HK-2 (cell line): ENCODE data around the gene HERC3.

Experiments
- DNase-seq: peaks from one replicate; pipeline ENCODE4 v3.0.0-alpha.2; 2018; ENCODE audit not compliant: unreplicated experiment

HERC3 gene

DNA sequence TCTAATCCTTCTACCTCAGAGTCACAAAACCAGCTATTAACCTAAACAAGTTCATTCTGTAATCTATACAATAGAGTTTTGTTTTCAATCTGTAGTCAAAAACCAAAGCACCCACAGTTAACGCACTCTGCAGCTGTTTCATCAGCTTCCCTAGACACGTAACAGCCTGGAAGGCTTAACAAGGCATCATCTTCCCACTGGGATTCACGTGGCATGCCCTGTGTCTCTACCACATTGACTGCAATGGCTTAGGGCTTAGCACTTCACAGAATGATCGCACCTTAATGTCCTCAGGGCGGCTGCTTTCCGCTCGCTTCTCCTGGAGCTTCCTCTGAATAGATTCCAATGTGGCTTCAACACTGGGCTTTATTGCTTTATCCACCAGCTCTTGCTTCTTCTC lies 155.1 kb downstream of the HERC3 start:
- no peak for DNase-seq

GRCh38 chr4:88750369-88750768 lies 158.1 kb downstream of the HERC3 start:
- DNase-seq = no peak

DNA sequence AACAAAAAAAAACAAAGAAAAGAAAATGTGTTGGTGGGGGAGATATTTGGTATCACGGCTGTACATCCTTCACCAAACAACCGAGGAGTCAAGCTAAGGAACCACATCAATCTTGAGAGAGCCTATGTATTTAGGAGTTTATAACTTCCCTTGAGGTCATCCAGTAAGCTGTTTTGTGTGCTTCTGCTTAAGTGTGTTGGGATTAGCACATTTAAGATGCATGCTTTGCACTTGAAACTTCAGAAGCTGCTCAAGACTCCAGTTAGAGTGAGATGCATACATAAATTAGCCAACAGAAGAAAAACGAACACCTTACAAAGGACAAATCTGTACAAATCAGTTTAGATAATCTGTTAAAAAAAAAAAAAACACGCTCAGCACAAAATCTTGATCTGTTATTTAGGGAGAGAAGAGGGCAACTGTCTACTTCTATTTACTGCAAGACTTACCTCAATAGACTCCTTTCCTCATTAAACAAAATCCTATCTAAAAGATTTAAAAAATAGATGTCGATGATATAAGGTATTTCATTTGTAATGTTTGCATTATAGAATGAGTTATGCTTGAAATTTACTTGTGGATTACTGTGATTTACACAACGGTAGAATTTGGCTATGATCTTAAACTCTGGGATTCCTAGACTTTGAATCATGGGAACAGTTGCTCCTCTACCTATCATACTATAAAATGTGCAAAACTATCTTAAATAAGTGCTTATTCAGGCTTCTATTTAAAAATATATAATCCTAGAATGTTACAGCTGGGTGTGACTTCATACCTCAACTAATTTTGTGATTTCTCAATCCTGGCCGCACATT lies 159.2 kb downstream of the HERC3 start:
- DNase-seq = no peak

DNA sequence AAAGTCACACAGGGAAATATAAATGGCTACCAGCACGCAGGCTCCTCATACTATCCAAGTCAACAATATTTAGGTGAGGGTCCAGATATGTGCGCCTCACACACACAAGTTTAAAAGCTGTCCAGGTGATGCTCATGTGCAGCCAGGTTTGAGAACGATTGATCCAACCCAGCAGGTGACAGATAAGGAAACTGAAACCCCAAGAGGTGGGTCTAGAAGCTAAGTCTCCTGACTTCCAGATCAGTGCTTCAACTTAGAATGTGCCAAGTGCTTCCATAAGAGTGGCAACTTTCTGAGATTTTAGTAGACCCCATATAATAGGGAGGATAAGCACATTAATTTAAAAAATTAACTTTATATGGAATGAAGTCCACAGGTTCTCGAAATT lies 159.8 kb downstream of the HERC3 start:
- no peak for DNase-seq

DNA sequence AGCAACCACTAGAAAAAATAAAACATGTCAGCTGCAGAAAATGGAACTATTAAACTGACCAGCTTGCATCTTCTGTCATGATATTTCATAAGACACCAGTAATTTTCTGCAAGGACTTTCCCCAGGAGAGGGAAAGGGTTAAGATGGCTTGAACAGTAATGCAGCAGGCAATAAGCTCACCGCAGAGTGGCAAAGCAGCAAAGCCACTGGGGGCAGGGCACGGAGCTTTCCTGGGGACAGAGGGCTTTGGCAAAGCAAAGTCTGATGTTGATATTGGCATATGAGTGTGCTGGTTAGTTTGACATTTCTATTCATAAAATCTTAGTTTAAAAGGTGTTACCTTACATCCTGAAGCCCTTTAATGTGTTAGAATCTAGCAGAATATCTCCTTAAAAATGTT lies 160.5 kb downstream of the HERC3 start:
- DNase-seq = no peak

DNA sequence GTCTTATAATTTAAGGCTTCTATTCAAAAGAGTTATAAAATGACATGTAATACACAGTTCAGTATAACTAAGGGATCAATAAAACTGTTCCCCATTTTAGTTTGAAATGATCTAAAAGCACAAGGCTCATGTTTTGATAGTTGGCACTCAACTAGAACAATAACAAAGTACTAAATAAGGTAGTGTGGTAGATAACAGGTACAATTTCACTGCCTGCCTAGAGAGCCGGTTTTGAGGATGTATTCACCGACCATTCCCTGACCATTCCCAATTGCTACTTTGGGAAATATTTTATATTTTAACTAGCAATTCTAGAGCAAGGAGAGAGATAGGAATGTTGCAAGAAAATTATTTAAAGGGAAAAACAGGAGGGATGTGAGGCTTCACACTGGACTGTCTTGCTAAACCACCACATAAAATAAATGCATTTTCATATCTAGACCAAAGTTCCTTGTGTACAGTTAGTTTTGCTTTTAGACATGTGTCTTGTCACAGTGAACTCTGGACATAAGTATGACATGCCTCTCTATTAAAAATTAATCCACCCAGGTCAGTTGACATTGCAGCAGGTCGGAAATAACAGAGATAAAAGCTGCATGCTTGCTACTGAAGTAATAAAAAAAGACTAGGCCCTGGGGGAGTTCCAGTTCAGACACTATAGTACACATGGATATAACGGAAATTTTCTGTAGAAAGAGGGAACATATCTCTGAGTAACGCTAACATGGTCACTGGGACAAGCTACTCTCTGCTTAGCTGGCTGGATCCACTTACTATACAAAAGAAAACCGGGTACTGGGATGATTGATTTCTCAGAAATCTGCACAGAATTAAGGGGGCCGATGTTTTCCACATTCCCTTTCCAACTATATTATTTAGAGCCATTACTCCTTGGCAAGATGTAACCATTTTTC lies 161.6 kb downstream of the HERC3 start:
- no peak for DNase-seq

DNA sequence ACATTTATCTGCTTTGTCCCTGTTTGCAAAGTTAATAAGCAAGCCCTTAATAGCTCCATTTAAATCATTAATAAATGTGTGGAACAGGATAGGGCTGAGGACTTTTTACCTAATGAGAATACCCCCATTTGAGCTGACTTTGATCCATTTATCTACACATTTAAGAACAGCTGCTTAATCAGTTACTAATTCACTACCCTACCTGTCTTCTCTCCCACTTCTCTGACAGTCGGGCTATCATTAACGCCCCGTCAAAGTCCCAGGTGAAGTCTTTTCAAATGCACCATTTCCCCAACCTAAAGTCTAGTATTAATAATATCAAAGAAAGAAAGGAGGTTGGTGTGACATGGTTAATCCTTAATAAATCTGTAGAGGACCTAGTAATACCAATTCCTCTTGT lies 162.5 kb downstream of the HERC3 start:
- DNase-seq = no peak

DNA sequence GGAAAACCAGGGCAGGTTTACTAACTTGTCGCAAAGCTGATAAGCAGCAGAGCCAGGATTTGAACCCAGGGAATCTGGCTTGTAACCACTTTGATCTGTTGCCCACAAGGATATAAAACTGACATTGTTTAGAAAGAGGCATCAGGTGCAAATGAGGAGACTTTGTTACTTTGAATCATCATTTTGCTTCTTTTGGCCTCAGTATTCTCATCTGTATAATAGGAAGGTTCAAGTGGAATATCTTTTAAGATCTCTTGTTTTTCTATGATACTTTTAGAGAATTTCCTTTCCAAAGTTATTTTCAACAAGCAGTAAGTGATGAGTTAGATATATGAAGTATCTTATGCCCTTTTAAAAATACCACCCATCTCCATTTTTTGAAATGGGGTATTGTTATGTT lies 163.2 kb downstream of the HERC3 start:
- DNase-seq = no peak

GRCh38 chr4:88756149-88756548 lies 163.9 kb downstream of the HERC3 start:
- DNase-seq = no peak

DNA sequence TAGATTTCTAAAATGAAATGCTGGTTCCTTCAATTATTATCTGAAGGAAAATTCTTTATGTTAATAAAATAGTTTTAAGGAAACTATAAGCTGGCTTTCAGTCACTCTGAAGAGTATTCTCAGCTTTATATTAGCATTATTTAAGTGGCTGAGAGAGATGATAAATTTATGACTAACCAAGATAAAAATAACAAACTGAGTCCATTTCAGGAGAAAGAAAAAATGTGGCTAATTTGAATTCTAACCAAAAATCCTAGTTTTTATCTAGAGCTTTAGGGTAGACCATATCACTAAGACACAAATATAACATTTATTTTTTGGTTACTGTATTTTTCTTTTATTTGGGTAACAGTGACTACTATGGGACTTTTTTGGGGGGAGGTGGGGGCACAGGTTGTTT lies 164.8 kb downstream of the HERC3 start:
- no peak for DNase-seq

- DNase-seq = no peak
These were observed 165.5 kb downstream of the HERC3 start for GRCh38 chr4:88757776-88758175.
